Measurements from ENCODE around the gene CCL28.
"Not testable (repeated sequence)": the region's sequence is repeated elsewhere in the genome, so short reads cannot be mapped to it uniquely, and the experiment has no call there.

Gene CCL28, protein sequence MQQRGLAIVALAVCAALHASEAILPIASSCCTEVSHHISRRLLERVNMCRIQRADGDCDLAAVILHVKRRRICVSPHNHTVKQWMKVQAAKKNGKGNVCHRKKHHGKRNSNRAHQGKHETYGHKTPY

GRCh38 chr5:43412156-43412555, at the start of gene CCL28:
CCL28 (minus strand) TSS chr5:43412391; CDS start chr5:43412316, 75 bp downstream.
- Histone ChIP-seq H4K20me1 (ENCODE audit: control insufficient read depth, insufficient read depth, low read depth, low read length) (no peaks in the 10 kb centered on the region), H3K9me3 (ENCODE audit: control insufficient read depth, insufficient read depth, low read length) (no peaks in the 10 kb centered on the region), H3F3A (ENCODE audit: control insufficient read depth, insufficient read depth) (no peaks in the 10 kb centered on the region), H3K4me3 (ENCODE audit: low read length) (no peak within 1 kb of the TSS), H3K27ac (ENCODE audit: low read depth, low read length) (no peak within 1 kb of the TSS), H3K9me2 (replicated peaks; ENCODE audit: control insufficient read depth, low read length) (no peaks in the 10 kb centered on the region), H3K79me2 (ENCODE audit: control insufficient read depth, low read length) (no peaks in the 10 kb centered on the region), H3K4me2 (ENCODE audit: low read length) (no peak within 1 kb of the TSS), H3K36me3 (ENCODE audit: control insufficient read depth, low read length) (no peaks in the 10 kb centered on the region), H3K27me3 (ENCODE audit: control insufficient read depth, low read length) (no peaks in the 10 kb centered on the region), H3K4me1 (ENCODE audit: control insufficient read depth, low read length) (no peaks in the 10 kb centered on the region)
- TF ChIP-seq EZH2phosphoT487 (IDR thresholded peaks at IDR 0.05; ENCODE audit: borderline replicate concordance, low read length), result no peak
- TF ChIP-seq, protein P1, sequence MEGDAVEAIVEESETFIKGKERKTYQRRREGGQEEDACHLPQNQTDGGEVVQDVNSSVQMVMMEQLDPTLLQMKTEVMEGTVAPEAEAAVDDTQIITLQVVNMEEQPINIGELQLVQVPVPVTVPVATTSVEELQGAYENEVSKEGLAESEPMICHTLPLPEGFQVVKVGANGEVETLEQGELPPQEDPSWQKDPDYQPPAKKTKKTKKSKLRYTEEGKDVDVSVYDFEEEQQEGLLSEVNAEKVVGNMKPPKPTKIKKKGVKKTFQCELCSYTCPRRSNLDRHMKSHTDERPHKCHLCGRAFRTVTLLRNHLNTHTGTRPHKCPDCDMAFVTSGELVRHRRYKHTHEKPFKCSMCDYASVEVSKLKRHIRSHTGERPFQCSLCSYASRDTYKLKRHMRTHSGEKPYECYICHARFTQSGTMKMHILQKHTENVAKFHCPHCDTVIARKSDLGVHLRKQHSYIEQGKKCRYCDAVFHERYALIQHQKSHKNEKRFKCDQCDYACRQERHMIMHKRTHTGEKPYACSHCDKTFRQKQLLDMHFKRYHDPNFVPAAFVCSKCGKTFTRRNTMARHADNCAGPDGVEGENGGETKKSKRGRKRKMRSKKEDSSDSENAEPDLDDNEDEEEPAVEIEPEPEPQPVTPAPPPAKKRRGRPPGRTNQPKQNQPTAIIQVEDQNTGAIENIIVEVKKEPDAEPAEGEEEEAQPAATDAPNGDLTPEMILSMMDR (IDR thresholded peaks at IDR 0.05; ENCODE audit: low read depth, low read length, poor library complexity, severe bottlenecking), result no peak

DNA sequence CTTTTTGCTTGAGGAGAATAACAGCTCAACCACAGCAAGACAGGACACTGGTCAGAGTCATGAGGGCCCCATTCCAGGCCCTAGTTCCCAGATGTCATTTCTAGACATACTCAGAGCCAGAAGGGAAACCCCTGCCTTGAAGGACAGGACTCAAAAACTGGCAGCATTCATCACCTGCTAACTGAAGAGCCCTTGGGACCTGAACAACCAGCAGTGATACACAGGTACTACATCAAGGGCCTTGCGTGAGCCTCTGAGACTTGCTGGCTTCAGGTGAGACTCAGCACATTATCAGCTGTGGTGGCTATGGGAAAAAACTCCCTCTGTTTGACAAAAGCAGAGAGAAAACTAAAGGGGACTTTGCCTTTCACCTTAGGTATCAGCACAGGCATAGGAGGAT, 48.9 kb upstream of the CCL28 start:
- H3F3A ChIP-seq (ENCODE audit: control insufficient read depth, insufficient read depth), result no peaks in the 10 kb centered on the region
- H3K4me3 ChIP-seq (ENCODE audit: low read length), result no peak overlapping the region
- TF ChIP-seq, protein P1 (IDR thresholded peaks at IDR 0.05; ENCODE audit: low read depth, low read length, poor library complexity, severe bottlenecking), result no peak
- TF ChIP-seq EZH2phosphoT487 (IDR thresholded peaks at IDR 0.05; ENCODE audit: borderline replicate concordance, low read length), result no peak
- no peaks in the 10 kb centered on the region for H3K4me1 ChIP-seq (ENCODE audit: control insufficient read depth, low read length)
- no peak overlapping the region for H3K27ac ChIP-seq (ENCODE audit: low read depth, low read length)
- H4K20me1 ChIP-seq (ENCODE audit: control insufficient read depth, insufficient read depth, low read depth, low read length), result no peaks in the 10 kb centered on the region
- peaks cover 33% of the 10 kb centered on the region for H3K36me3 ChIP-seq (ENCODE audit: control insufficient read depth, low read length)
- H3K9me3 ChIP-seq (ENCODE audit: control insufficient read depth, insufficient read depth, low read length), result peaks cover 14% of the 10 kb centered on the region
- H3K27me3 ChIP-seq (ENCODE audit: control insufficient read depth, low read length), result no peaks in the 10 kb centered on the region
- H3K4me2 ChIP-seq (ENCODE audit: low read length), result no peak overlapping the region
- H3K79me2 ChIP-seq (ENCODE audit: control insufficient read depth, low read length), result peaks cover 16% of the 10 kb centered on the region
- H3K9me2 ChIP-seq (replicated peaks; ENCODE audit: control insufficient read depth, low read length), result no peaks in the 10 kb centered on the region

- TF ChIP-seq EZH2phosphoT487 (IDR thresholded peaks at IDR 0.05; ENCODE audit: borderline replicate concordance, low read length), result no peak
- no peak overlapping the region for H3K27ac ChIP-seq (ENCODE audit: low read depth, low read length)
- peaks cover 23% of the 10 kb centered on the region for H3K36me3 ChIP-seq (ENCODE audit: control insufficient read depth, low read length)
- peaks cover 8% of the 10 kb centered on the region; the same call in 1 of the 2 replicates for H3K79me2 ChIP-seq (ENCODE audit: control insufficient read depth, low read length)
- H3K9me2 ChIP-seq (replicated peaks; ENCODE audit: control insufficient read depth, low read length), result no peaks in the 10 kb centered on the region
- H3K4me2 ChIP-seq (ENCODE audit: low read length), result no peak overlapping the region
- H3K9me3 ChIP-seq (ENCODE audit: control insufficient read depth, insufficient read depth, low read length), result peaks cover 14% of the 10 kb centered on the region
- H3K4me3 ChIP-seq (ENCODE audit: low read length), result no peak overlapping the region
- H4K20me1 ChIP-seq (ENCODE audit: control insufficient read depth, insufficient read depth, low read depth, low read length), result no peaks in the 10 kb centered on the region
- H3F3A ChIP-seq (ENCODE audit: control insufficient read depth, insufficient read depth), result no peaks in the 10 kb centered on the region
- H3K27me3 ChIP-seq (ENCODE audit: control insufficient read depth, low read length), result no peaks in the 10 kb centered on the region
- no peaks in the 10 kb centered on the region for H3K4me1 ChIP-seq (ENCODE audit: control insufficient read depth, low read length)
These were observed 44.4 kb upstream of the CCL28 start for GRCh38 chr5:43456556-43456955.

DNA sequence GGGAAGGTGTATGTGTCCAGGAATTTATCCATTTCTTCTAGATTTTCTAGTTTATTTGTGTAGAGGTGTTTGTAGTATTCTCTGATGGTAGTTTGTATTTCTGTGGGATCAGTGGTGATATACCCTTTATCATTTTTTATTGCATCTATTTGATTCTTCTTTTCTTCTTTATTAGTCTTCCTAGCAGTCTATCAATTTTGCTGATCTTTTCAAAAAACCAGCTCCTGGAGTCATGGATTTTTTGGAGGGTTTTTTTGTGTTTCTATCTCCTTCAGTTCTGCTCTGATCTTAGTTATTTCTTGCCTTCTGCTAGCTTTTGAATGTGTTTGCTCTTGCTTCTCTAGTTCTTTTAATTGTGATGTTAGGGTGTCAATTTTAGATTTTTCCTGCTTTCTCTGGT, 29.4 kb upstream of the CCL28 start:
- H3K4me2 ChIP-seq (ENCODE audit: low read length), result not testable (repeated sequence)

More for the DNA sequence above, 29.4 kb upstream of the CCL28 start:
- H3K36me3 ChIP-seq (ENCODE audit: control insufficient read depth, low read length), result peaks cover 16% of the 10 kb centered on the region
- not testable (repeated sequence) for H3K9me3 ChIP-seq (ENCODE audit: control insufficient read depth, insufficient read depth, low read length); H3K9me2 ChIP-seq (replicated peaks; ENCODE audit: control insufficient read depth, low read length); H4K20me1 ChIP-seq (ENCODE audit: control insufficient read depth, insufficient read depth, low read depth, low read length); H3F3A ChIP-seq (ENCODE audit: control insufficient read depth, insufficient read depth); H3K27me3 ChIP-seq (ENCODE audit: control insufficient read depth, low read length); H3K27ac ChIP-seq (ENCODE audit: low read depth, low read length); H3K79me2 ChIP-seq (ENCODE audit: control insufficient read depth, low read length); H3K4me3 ChIP-seq (ENCODE audit: low read length)
- H3K4me1 ChIP-seq (ENCODE audit: control insufficient read depth, low read length), result peaks cover 11% of the 10 kb centered on the region
